Measurements from ENCODE around the gene VAPB.

GRCh38 chr20:58464838-58465237 is 75.8 kb downstream of the VAPB start:
- no peak for TF ChIP-seq POLR2A (IDR thresholded peaks at IDR 0.05; ENCODE audit: low read length)
- no peak for TF ChIP-seq GATA1 (IDR thresholded peaks at IDR 0.05; ENCODE audit: low read depth, low read length)

All from erythroblast (primary cell).